Esophagus squamous epithelium (tissue), 5 donors: ENCODE data around the gene PSMD4. TPM values are rescaled to one million over a fixed set of nuclear protein-coding genes. Genes with fewer than 3 reads are reported as not detected.

ENCODE experiments used
- DNase-seq: peaks from one replicate; lab custom pipeline; 2025; lab: John Stamatoyannopoulos, UW
- H3K27ac ChIP-seq, 4 donors: fragments of 200-600 bp; sonication (generic); one replicate each; pipeline ENCODE4 v1.5.1; 2016 to 2019; ENCODE audit warnings: mild to moderate bottlenecking in 1 of 4
- H3K27me3 ChIP-seq, 4 donors: fragments of 200-600 bp; sonication (generic); 1 replicate in 3 of 4; 2 replicates in 1 of 4; pipeline versions ENCODE4 v1.5.1 to v1.6.0; 2017 to 2021; ENCODE audit warnings: antibody characterized with exemption in 1 of 4
- H3K36me3 ChIP-seq, 3 donors: fragments of 200-600 bp; sonication (generic); one replicate each; pipeline ENCODE4 v1.5.1; 2016 to 2019
- H3K4me1 ChIP-seq, 3 donors: fragments of 200-600 bp; sonication (generic); one replicate each; pipeline ENCODE4 v1.5.1; 2017 to 2019
- H3K4me3 ChIP-seq, 4 donors: fragments of 200-600 bp; sonication (generic); 1 replicate in 3 of 4; 2 replicates in 1 of 4; pipeline ENCODE4 v1.5.1; 2016 to 2019; ENCODE audit warnings: mild to moderate bottlenecking in 2 of 4, moderate library complexity in 1 of 4
- H3K9me3 ChIP-seq, 3 donors: fragments of 200-600 bp; sonication (generic); one replicate each; pipeline ENCODE4 v1.5.1; 2016 to 2019
- POLR2A ChIP-seq, 4 donors: fragments of 450-650 bp; IDR thresholded peaks; one replicate each; pipeline ENCODE4 v1.6.1; 2017; ENCODE audit warnings: antibody characterized with exemption in 4 of 4, mild to moderate bottlenecking in 4 of 4, moderate library complexity in 3 of 4
- WGBS, 2 donors: methylation state at CpG; one replicate each; pipeline ENCODE4 v1.1.5; 2018; 5-methylcytosine and 5-hydroxymethylcytosine counted together
- intact Hi-C: fragments of 100-400 bp; cut with DNase I; formaldehyde crosslinking; loops from one replicate; pipeline ENCODE4 v1.15.0; 2022
- total RNA-seq, 4 donors: library from RNA; depleted of rRNA; stranded (reverse); fragments of >200 nt; gene quantifications; one replicate each; pipeline ENCODE4 v1.1.0, GENCODE V29; 2016
- TF ChIP-seq, protein P1 (sequence below), 6 experiments: fragments of 450-650 bp in 4 of 6; fragments of 200-600 bp in 2 of 6; sonication (generic) in 2 of 6; IDR thresholded peaks; one replicate each; pipeline ENCODE4 v1.5.1; 2016 to 2019; ENCODE audit warnings: antibody characterized with exemption in 6 of 6, mild to moderate bottlenecking in 4 of 6, moderate library complexity in 4 of 6
- donor health status: DM: yes; HTN: yes; CAD: no.

PSMD4 gene
- total RNA-seq, 4 donors from 2014 or later: 78.2 to 117 (median 109) TPM

GRCh38 chr1:151242442-151242841 lies 12.1 kb upstream of the PSMD4 start:
- DNase-seq: no peak
- intact Hi-C loops: no loop called here
- Histone ChIP-seq H3K27ac (no peak overlapping the region), H3K4me1 (no peaks in the 10 kb centered on the region), H3K36me3 (peaks cover 31 to 100% (median 72%) of the 10 kb centered on the region in 3 donors), H3K9me3 (no peaks in the 10 kb centered on the region), H3K4me3 (no peak overlapping the region), H3K27me3 (no peaks in the 10 kb centered on the region)
- WGBS, 2 donors: 91 to 92% methylated on average over 2 of the region's 2 CpGs
- TF ChIP-seq, protein P1, sequence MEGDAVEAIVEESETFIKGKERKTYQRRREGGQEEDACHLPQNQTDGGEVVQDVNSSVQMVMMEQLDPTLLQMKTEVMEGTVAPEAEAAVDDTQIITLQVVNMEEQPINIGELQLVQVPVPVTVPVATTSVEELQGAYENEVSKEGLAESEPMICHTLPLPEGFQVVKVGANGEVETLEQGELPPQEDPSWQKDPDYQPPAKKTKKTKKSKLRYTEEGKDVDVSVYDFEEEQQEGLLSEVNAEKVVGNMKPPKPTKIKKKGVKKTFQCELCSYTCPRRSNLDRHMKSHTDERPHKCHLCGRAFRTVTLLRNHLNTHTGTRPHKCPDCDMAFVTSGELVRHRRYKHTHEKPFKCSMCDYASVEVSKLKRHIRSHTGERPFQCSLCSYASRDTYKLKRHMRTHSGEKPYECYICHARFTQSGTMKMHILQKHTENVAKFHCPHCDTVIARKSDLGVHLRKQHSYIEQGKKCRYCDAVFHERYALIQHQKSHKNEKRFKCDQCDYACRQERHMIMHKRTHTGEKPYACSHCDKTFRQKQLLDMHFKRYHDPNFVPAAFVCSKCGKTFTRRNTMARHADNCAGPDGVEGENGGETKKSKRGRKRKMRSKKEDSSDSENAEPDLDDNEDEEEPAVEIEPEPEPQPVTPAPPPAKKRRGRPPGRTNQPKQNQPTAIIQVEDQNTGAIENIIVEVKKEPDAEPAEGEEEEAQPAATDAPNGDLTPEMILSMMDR (IDR thresholded peaks at IDR 0.05): no peak
- TF ChIP-seq POLR2A (IDR thresholded peaks at IDR 0.05): no peak

DNA sequence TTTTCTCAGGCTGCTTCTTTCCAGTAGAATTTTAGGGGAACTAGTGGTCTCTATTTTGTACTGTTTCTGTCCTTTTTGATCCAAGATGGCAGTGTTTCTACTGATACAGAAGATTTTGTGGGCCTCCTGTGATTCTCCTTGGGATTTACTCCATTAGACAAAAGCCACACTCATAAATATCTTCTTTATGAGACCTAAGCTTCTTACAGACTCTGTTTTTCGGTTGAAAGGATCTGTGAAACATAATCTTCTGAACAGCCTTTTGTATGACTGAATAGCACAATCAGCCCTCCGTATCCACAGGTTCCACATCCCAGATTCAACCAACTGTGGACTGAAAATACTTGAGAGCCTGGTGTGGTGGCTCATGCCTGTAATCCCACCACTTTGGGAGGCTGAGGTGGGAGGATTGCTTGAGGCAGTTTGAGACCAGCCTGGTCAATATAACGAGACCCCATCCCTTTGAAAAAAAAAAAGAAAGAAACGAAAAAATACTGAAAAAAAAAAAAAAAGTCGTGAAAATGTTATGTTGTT lies 10.8 kb upstream of the PSMD4 start:
- Histone ChIP-seq H3K27me3 (no peaks in the 10 kb centered on the region), H3K9me3 (no peaks in the 10 kb centered on the region), H3K27ac (no peak overlapping the region), H3K4me3 (no peak overlapping the region), H3K4me1 (no peaks in the 10 kb centered on the region), H3K36me3 (peaks cover 31 to 100% (median 74%) of the 10 kb centered on the region in 3 donors)
- intact Hi-C loops: no loop called here
- TF ChIP-seq, protein P1 (IDR thresholded peaks at IDR 0.05): no peak
- no peak for TF ChIP-seq POLR2A (IDR thresholded peaks at IDR 0.05)
- 78 to 83% methylated on average over 4 to 5 of the region's 5 CpGs for WGBS, 2 donors
- no peak for DNase-seq

DNA sequence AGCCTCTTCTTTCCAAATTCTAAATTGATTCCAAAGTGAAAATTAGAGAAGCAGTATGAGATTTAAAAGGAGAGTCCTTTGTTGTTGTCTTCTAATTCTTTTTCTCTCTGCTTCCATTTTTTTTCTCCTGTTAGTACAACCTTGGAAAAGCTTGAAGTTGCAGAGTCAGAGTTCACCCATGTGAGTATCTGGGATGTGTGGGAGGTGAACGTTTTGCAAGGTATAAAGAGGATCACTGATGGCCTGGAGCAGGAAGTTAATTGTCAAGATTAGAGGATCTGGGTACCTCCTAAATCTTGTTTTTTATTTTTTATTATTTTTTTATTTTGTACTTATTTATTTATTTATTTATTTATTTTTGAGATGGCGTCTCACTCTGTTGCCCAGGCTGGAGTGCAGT lies 7.7 kb upstream of the PSMD4 start:
- DNase-seq: no peak
- WGBS, 2 donors: 71 to 82% methylated on average over 2 of the region's 2 CpGs
- intact Hi-C loops: no loop called here
- peaks cover 12 to 88% (median 49%) of the 10 kb centered on the region in 3 donors for H3K36me3 ChIP-seq
- H3K27ac ChIP-seq: no peak overlapping the region
- H3K27me3 ChIP-seq: no peaks in the 10 kb centered on the region
- H3K9me3 ChIP-seq: no peaks in the 10 kb centered on the region
- no peak overlapping the region for H3K4me3 ChIP-seq
- TF ChIP-seq, protein P1 (IDR thresholded peaks at IDR 0.05): no peak
- no peak for TF ChIP-seq POLR2A (IDR thresholded peaks at IDR 0.05)
- no peaks in the 10 kb centered on the region for H3K4me1 ChIP-seq

DNA sequence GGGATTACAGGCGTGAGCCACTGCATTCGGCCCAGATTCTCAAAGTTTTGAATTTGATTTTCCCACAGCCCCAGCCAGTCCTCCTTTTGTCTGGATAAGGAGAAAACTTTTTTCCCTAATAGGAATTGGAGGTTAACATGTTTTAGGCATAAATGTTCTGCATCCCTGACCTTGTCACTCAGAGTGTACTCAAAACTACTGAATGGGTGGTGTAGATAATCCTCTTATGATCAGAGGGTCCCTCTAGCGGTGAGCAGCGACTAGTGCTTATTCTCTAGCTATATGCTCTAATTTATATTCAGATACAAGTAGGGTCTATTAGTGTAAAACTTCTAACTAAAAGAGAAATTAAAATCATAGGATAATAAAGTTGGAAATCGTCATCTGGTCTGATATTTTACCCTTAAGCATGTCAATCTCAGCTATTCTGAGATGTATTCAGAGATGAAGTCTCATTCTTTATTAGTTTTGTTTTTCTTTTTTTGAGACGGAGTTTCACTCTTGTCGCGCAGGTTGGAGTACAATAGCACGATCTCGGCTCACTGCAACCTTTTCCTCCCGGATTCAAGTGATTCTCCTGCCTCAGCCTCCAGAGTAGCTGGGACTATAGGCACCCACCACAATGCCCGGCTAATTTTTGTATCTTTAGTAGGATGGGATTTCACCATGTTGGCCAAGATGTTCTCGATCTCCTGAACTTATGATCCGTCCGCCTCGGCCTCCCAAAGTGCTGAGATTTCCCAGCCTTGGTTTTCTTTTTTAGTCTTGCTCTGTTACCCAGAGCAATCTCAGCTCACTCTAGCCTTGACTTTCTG lies 2.7 kb upstream of the PSMD4 start:
- Histone ChIP-seq H3K4me3 (no peak overlapping the region), H3K9me3 (no peaks in the 10 kb centered on the region), H3K36me3 (peaks cover 0 to 37% (median 21%) of the 10 kb centered on the region in 3 donors), H3K4me1 (peaks cover 9 to 24% (median 11%) of the 10 kb centered on the region in 3 donors), H3K27ac (no peak overlapping the region), H3K27me3 (no peaks in the 10 kb centered on the region)
- 58 to 62% methylated on average over 16 of the region's 16 CpGs for WGBS, 2 donors
- no peak for TF ChIP-seq POLR2A (IDR thresholded peaks at IDR 0.05)
- TF ChIP-seq, protein P1 (IDR thresholded peaks at IDR 0.05): peak; percentile 43 to 85 (median 78)
- intact Hi-C loops: loop anchor here (5.0 kb wide), 1 partner anchor 55 kb away; the partner anchor contains the start of gene PIP5K1A
- DNase-seq: peak; percentile 18

GRCh38 chr1:151255381-151255780 lies 847 bp downstream of the PSMD4 start:
- peak overlapping the region; percentile 89 to 96 (median 92) for H3K27ac ChIP-seq
- H3K36me3 ChIP-seq: peaks cover 0 to 2% (median 0%) of the 10 kb centered on the region in 3 donors
- H3K27me3 ChIP-seq: no peaks in the 10 kb centered on the region
- H3K4me3 ChIP-seq: peak overlapping the region; percentile 72 to 99 (median 86)
- DNase-seq: no peak
- H3K9me3 ChIP-seq: no peaks in the 10 kb centered on the region
- H3K4me1 ChIP-seq: peaks cover 9 to 48% (median 11%) of the 10 kb centered on the region in 3 donors
- WGBS, 2 donors: 24 to 27% methylated on average over 10 of the region's 10 CpGs
- TF ChIP-seq POLR2A (IDR thresholded peaks at IDR 0.05): no peak
- TF ChIP-seq, protein P1 (IDR thresholded peaks at IDR 0.05): no peak
- intact Hi-C loops: no loop called here
